Caco-2 (cell line): ENCODE results near the gene MTPN. TPM values are rescaled to one million over a fixed set of nuclear protein-coding genes. Genes with fewer than 3 reads are reported as not detected.

ENCODE experiments used
- BruUV-seq: library from RNA; stranded (reverse); fragments of 400-500 nt; replicated peaks from 2 replicates; lab custom pipeline; 2021; lab: Mats Ljungman, UMichigan
- CTCF ChIA-PET: fragments of 300-600 bp; sonication (Branson Sonifier 250); formaldehyde crosslinking; loops from one replicate; lab custom pipeline; 2022; ENCODE audit warnings: antibody characterized with exemption; lab: Charles Lee
- POLR2A ChIA-PET: fragments of 300-600 bp; sonication (Branson Sonifier 250); formaldehyde crosslinking; loops from one replicate; lab custom pipeline; 2022; ENCODE audit warnings: antibody characterized with exemption; lab: Charles Lee
- DNase-seq, 2 experiments: peaks; one replicate each; pipeline versions ENCODE4 v3.0.0 to v3.0.0-alpha.2; 2020 to 2022
- H3K27me3 ChIP-seq: replicated peaks from 2 replicates; pipeline ENCODE4 v1.6.0; 2011; ENCODE audit warnings: low read length; ENCODE audit not compliant: control insufficient read depth, insufficient read depth
- H3K36me3 ChIP-seq: 2 replicates; pipeline ENCODE4 v1.5.1; 2011; ENCODE audit warnings: low read length; ENCODE audit not compliant: control insufficient read depth, insufficient read depth
- H3K4me1 ChIP-seq: fragments of 250-450 bp; sonication (Bioruptor Pico); 2 replicates; pipeline ENCODE4 v1.5.1; 2020; ENCODE audit warnings: mild to moderate bottlenecking
- H3K4me3 ChIP-seq: 2 replicates; pipeline ENCODE4 v1.5.1; 2011; ENCODE audit warnings: low read depth, mild to moderate bottlenecking, control low read depth, low read length
- H3K9me3 ChIP-seq: fragments of 250-450 bp; sonication (Bioruptor Pico); 2 replicates; pipeline ENCODE4 v1.5.1; 2020; ENCODE audit warnings: mild to moderate bottlenecking, moderate library complexity
- H3K27ac Mint-ChIP-seq: one replicate; pipeline ENCODE4 v1.8.0; 2022; ENCODE audit warnings: mixed read lengths; ENCODE audit not compliant: unreplicated experiment
- H3K27me3 Mint-ChIP-seq: one replicate; pipeline ENCODE4 v1.8.0; 2022; ENCODE audit warnings: mixed read lengths; ENCODE audit not compliant: insufficient read depth, unreplicated experiment
- H3K36me3 Mint-ChIP-seq: one replicate; pipeline ENCODE4 v1.8.0; 2022; ENCODE audit warnings: mild to moderate bottlenecking, mixed read lengths; ENCODE audit not compliant: insufficient read depth, unreplicated experiment
- H3K4me1 Mint-ChIP-seq: one replicate; pipeline ENCODE4 v1.8.0; 2022; ENCODE audit warnings: low read depth, mixed read lengths; ENCODE audit not compliant: unreplicated experiment
- H3K4me3 Mint-ChIP-seq: one replicate; pipeline ENCODE4 v1.8.0; 2022; ENCODE audit warnings: mild to moderate bottlenecking, moderate library complexity, mixed read lengths; ENCODE audit not compliant: unreplicated experiment
- H3K9me3 Mint-ChIP-seq: one replicate; pipeline ENCODE4 v1.8.0; 2022; ENCODE audit warnings: mixed read lengths; ENCODE audit not compliant: unreplicated experiment
- CTCF ChIP-seq, 2 experiments: fragments of 200-600 bp in 1 of 2; IDR thresholded peaks; 1 replicate in 1 of 2; 2 replicates in 1 of 2; pipeline versions ENCODE4 v1.5.1 to v1.8.0; 2011 to 2022; ENCODE audit warnings: antibody characterized with exemption in 1 of 2, control low read depth in 1 of 2, inconsistent platforms in 1 of 2, low read depth in 1 of 2, low read length in 1 of 2, mild to moderate bottlenecking in 1 of 2, moderate library complexity in 1 of 2; ENCODE audit not compliant: insufficient read depth in 1 of 2, severe bottlenecking in 1 of 2, unreplicated experiment in 1 of 2
- intact Hi-C: fragments of 100-400 bp; cut with micrococcal nuclease; formaldehyde crosslinking; loops from one replicate; pipeline ENCODE4 v1.10.0; 2022; ENCODE audit not compliant: unreplicated experiment
- total RNA-seq: library from RNA; stranded (reverse); gene quantifications from 2 replicates; pipeline ENCODE4 v1.2.3, GENCODE V29; 2022

The MTPN gene
- total RNA-seq, 1 experiment from 2014 or later, result 138 TPM

- Mint-ChIP-seq H3K4me3 (no peak overlapping the region), H3K36me3 (peaks cover 6% of the 10 kb centered on the region), H3K27me3 (no peaks in the 10 kb centered on the region), H3K27ac (no peak overlapping the region), H3K4me1 (peaks cover 6% of the 10 kb centered on the region), H3K9me3 (no peaks in the 10 kb centered on the region)
- Histone ChIP-seq H3K9me3 (no peaks in the 10 kb centered on the region), H3K4me1 (peaks cover 2% of the 10 kb centered on the region; the same call in 1 of the 2 replicates), H3K4me3 (no peak overlapping the region), H3K27me3 (no peaks in the 10 kb centered on the region), H3K36me3 (no peaks in the 10 kb centered on the region; the same call in 1 of the 2 replicates)
- DNase-seq, result no peak
- ChIA-PET POLR2A (no interaction called here), CTCF (interaction anchor here (0.6 kb wide), 1 partner anchor 69 kb away, joined by 3 read pairs; no protein-coding TSS in a partner anchor)
- no TSS peak for BruUV-seq
- TF ChIP-seq CTCF (IDR thresholded peaks at IDR 0.05; ENCODE audit: insufficient read depth in 1 of 2, low read depth in 1 of 2, low read length in 1 of 2, severe bottlenecking in 1 of 2, unreplicated experiment in 1 of 2), result no peak
- intact Hi-C loops, result no loop called here
These were observed 20.8 kb downstream of the MTPN start for GRCh38 chr7:135956393-135956792.

GRCh38 chr7:135950972-135951371 is 26.2 kb downstream of the MTPN start:
- peaks cover 6% of the 10 kb centered on the region for H3K4me1 Mint-ChIP-seq
- ChIA-PET POLR2A (no interaction called here), CTCF (interaction anchor here (0.6 kb wide), 1 partner anchor 9 kb away, joined by 4 read pairs; no protein-coding TSS in a partner anchor)

GRCh38 chr7:135950429-135950828 is 26.7 kb downstream of the MTPN start:
- H3K4me3 Mint-ChIP-seq, result no peak overlapping the region
- ChIA-PET CTCF (interaction anchor here (0.6 kb wide), 1 partner anchor 8 kb away, joined by 4 read pairs; no protein-coding TSS in a partner anchor), POLR2A (no interaction called here)
- no TSS peak for BruUV-seq
- H3K9me3 Mint-ChIP-seq, result no peaks in the 10 kb centered on the region
- H3K36me3 ChIP-seq, result no peaks in the 10 kb centered on the region
- H3K36me3 Mint-ChIP-seq, result peaks cover 28% of the 10 kb centered on the region
- H3K9me3 ChIP-seq, result no peaks in the 10 kb centered on the region
- DNase-seq, result no peak
- H3K4me3 ChIP-seq, result no peak overlapping the region
- H3K27ac Mint-ChIP-seq, result no peak overlapping the region
- peaks cover 10% of the 10 kb centered on the region; the same call in 1 of the 2 replicates for H3K4me1 ChIP-seq
- H3K4me1 Mint-ChIP-seq, result peaks cover 6% of the 10 kb centered on the region
- no peak for TF ChIP-seq CTCF (IDR thresholded peaks at IDR 0.05; ENCODE audit: insufficient read depth in 1 of 2, low read depth in 1 of 2, low read length in 1 of 2, severe bottlenecking in 1 of 2, unreplicated experiment in 1 of 2)
- no peaks in the 10 kb centered on the region for H3K27me3 Mint-ChIP-seq
- intact Hi-C loops, result no loop called here
- no peaks in the 10 kb centered on the region for H3K27me3 ChIP-seq

More at GRCh38 chr7:135950972-135951371, 26.2 kb downstream of the MTPN start:
- Mint-ChIP-seq H3K4me3 (no peak overlapping the region), H3K27me3 (no peaks in the 10 kb centered on the region), H3K27ac (no peak overlapping the region), H3K9me3 (no peaks in the 10 kb centered on the region), H3K36me3 (peaks cover 28% of the 10 kb centered on the region)
- intact Hi-C loops, result loop anchor here (1.0 kb wide), 1 partner anchor 15 kb away; no protein-coding TSS in a partner anchor
- no TSS peak for BruUV-seq
- DNase-seq, result no peak
- H3K4me1 ChIP-seq, result peaks cover 10% of the 10 kb centered on the region; the same call in 1 of the 2 replicates
- H3K4me3 ChIP-seq, result no peak overlapping the region
- H3K27me3 ChIP-seq, result no peaks in the 10 kb centered on the region
- no peaks in the 10 kb centered on the region for H3K9me3 ChIP-seq
- no peaks in the 10 kb centered on the region for H3K36me3 ChIP-seq
- TF ChIP-seq CTCF (IDR thresholded peaks at IDR 0.05; ENCODE audit: insufficient read depth in 1 of 2, low read depth in 1 of 2, low read length in 1 of 2, severe bottlenecking in 1 of 2, unreplicated experiment in 1 of 2), result no peak
